C4-2B (cell line): ENCODE measurements around the gene GPHN.
"Not testable (repeated sequence)": the region's sequence is repeated elsewhere in the genome, so short reads cannot be mapped to it uniquely, and the experiment has no call there.

Source experiments
- ZFX ChIP-seq: fragments of 450-650 bp; IDR thresholded peaks from 2 replicates; pipeline ENCODE4 v1.6.1; 2017
- TF ChIP-seq, protein P1 (sequence below): fragments of 450-650 bp; conservative IDR thresholded peaks from 2 replicates; pipeline ENCODE4 v1.5.1; 2017; ENCODE audit warnings: mild to moderate bottlenecking

DNA sequence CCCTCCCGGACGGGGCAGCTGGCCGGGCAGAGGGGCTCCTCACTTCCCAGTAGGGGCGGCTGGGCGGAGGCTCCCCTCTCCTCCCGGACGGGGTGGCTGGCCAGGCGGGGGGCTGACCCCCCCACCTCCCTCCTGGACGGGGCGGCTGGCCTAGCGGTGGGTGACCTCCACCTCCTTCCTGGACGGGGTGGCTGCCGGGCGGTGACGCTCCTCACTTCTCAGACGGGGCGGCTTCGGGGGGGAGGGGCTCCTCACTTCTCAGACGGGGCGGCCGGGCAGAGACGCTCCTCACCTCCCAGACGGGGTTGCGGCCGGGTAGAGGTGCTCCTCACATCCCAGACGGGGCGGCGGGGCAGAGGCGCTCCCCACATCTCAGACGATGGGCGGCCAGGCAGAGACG, 37.8 kb downstream of the GPHN start:
- TF ChIP-seq, protein P1, sequence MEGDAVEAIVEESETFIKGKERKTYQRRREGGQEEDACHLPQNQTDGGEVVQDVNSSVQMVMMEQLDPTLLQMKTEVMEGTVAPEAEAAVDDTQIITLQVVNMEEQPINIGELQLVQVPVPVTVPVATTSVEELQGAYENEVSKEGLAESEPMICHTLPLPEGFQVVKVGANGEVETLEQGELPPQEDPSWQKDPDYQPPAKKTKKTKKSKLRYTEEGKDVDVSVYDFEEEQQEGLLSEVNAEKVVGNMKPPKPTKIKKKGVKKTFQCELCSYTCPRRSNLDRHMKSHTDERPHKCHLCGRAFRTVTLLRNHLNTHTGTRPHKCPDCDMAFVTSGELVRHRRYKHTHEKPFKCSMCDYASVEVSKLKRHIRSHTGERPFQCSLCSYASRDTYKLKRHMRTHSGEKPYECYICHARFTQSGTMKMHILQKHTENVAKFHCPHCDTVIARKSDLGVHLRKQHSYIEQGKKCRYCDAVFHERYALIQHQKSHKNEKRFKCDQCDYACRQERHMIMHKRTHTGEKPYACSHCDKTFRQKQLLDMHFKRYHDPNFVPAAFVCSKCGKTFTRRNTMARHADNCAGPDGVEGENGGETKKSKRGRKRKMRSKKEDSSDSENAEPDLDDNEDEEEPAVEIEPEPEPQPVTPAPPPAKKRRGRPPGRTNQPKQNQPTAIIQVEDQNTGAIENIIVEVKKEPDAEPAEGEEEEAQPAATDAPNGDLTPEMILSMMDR = not testable (repeated sequence)
- TF ChIP-seq ZFX = not testable (repeated sequence)
